ENCODE measurements around the gene CHCHD3. TPM values are rescaled to one million over a fixed set of nuclear protein-coding genes. Genes with fewer than 3 reads are reported as not detected.
A peak's percentile ranks its signal among the peaks of the same experiment; 100 is the strongest.

CHCHD3 gene
- polyA plus RNA-seq, 3 donors = 30.5 to 56.7 (median 48.8) TPM

DNA sequence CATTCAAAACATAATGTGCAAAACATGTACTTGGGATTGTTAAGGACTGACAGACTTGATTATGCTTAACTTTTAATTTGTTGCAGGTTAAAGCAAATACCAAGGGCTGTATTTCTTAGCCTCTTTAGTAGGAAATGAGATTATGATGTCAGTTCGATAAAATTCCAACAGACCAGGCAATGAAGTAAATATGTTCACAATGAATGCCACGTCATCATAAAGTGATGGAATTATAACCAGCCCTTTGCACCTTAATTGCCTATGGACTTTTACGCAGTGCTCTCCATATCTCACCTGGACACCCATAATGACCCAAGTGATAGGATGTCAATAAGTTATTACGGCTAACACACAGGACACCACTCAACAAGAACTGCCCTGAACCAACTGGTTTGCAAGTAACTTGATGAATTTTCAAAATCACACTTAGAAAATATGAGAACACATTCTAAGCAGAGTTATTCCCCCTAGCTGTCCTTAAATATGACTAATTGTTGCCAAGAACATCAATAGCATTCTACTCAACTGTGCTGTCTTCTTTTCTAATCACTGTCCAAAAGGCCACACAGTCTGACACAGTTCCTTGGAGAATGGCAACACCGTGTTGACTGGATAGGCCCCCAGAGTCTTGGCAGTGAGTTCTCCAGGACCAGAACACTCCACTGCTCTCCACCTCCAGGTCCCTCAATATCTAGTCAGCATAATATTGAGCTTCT lies 115.0 kb downstream of the CHCHD3 start:
- no peaks in the 10 kb centered on the region for H3K79me2 ChIP-seq (ENCODE audit: insufficient read depth, low read length)
- Mint-ChIP-seq H3K27me3 (ENCODE audit: low read depth in 3 of 3) (no peaks in the 10 kb centered on the region), H3K36me3 (peaks cover 3 to 12% of the 10 kb centered on the region in 2 donors), H3K4me1 (peaks cover 35% of the 10 kb centered on the region), H3K27ac (peak overlapping the region in 1 of 7 donors; percentile 61), H3K4me3 (no peak overlapping the region), H3K9me3 (no peaks in the 10 kb centered on the region)
- 100% methylated on average over 1 of the region's 5 CpGs for WGBS (ENCODE audit: insufficient coverage)
- H4K20me1 ChIP-seq (ENCODE audit: insufficient read depth, low read length) = no peaks in the 10 kb centered on the region
- no peak overlapping the region for H2AFZ ChIP-seq (ENCODE audit: insufficient read depth, low read depth, low read length, poor library complexity, severe bottlenecking)
- DNase-seq = no peak
- TF ChIP-seq, protein P1, sequence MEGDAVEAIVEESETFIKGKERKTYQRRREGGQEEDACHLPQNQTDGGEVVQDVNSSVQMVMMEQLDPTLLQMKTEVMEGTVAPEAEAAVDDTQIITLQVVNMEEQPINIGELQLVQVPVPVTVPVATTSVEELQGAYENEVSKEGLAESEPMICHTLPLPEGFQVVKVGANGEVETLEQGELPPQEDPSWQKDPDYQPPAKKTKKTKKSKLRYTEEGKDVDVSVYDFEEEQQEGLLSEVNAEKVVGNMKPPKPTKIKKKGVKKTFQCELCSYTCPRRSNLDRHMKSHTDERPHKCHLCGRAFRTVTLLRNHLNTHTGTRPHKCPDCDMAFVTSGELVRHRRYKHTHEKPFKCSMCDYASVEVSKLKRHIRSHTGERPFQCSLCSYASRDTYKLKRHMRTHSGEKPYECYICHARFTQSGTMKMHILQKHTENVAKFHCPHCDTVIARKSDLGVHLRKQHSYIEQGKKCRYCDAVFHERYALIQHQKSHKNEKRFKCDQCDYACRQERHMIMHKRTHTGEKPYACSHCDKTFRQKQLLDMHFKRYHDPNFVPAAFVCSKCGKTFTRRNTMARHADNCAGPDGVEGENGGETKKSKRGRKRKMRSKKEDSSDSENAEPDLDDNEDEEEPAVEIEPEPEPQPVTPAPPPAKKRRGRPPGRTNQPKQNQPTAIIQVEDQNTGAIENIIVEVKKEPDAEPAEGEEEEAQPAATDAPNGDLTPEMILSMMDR (IDR thresholded peaks at IDR 0.05) = no peak
- intact Hi-C loops (cut with micrococcal nuclease) = no loop called here
- H3K4me3 ChIP-seq (replicated peaks in 1 of 3; ENCODE audit: low read depth in 2 of 3, low read length in 3 of 3) = no peak overlapping the region
- no peak overlapping the region for H3K4me2 ChIP-seq (replicated peaks; ENCODE audit: extremely low read depth, low read length, poor library complexity, severe bottlenecking)
- H3K36me3 ChIP-seq (replicated peaks in 1 of 2; ENCODE audit: control insufficient read depth in 1 of 2, insufficient read depth in 2 of 2, low read length in 2 of 2) = no peaks in the 10 kb centered on the region
- no peak overlapping the region for H3K9ac ChIP-seq (ENCODE audit: insufficient read depth, low read length, poor library complexity, severe bottlenecking)
- H3K9me3 ChIP-seq (replicated peaks in 1 of 2; ENCODE audit: control insufficient read depth in 1 of 2, insufficient read depth in 1 of 2, low read length in 2 of 2) = no peaks in the 10 kb centered on the region
- no peaks in the 10 kb centered on the region for H3K27me3 ChIP-seq (ENCODE audit: control insufficient read depth in 2 of 2, insufficient read depth in 2 of 2, low read length in 2 of 2)
- H3K4me1 ChIP-seq (ENCODE audit: control insufficient read depth in 1 of 2, insufficient read depth in 2 of 2, low read length in 2 of 2) = peaks cover 6 to 8% of the 10 kb centered on the region in 2 donors
- H3K27ac ChIP-seq (ENCODE audit: low read depth in 1 of 2, low read length in 2 of 2) = no peak overlapping the region

DNA sequence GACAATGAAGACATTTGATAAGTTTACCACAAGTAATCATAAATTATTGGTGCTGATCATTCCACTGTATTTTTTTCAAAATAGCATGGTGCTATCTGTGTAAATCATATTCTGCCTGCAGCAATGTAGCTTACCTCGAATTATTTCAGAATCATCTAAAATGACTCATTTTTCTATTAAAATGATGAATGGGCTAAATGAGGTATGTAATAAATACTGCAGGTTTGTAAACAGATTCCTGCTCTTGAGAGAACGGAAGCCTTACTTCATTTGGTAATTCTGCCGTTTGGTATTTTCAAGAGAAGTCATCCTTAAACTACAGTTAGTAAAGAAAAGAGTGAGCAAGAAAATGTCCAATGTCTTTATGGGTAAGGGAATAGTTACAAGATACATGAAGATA lies 115.9 kb downstream of the CHCHD3 start:
- no peaks in the 10 kb centered on the region for H3K36me3 ChIP-seq (replicated peaks in 1 of 2; ENCODE audit: control insufficient read depth in 1 of 2, insufficient read depth in 2 of 2, low read length in 2 of 2)
- H3K36me3 Mint-ChIP-seq = peaks cover 5 to 6% of the 10 kb centered on the region in 2 donors
- H3K9me3 Mint-ChIP-seq = no peaks in the 10 kb centered on the region
- no peak overlapping the region for H2AFZ ChIP-seq (ENCODE audit: insufficient read depth, low read depth, low read length, poor library complexity, severe bottlenecking)
- H3K4me3 ChIP-seq (replicated peaks in 1 of 3; ENCODE audit: low read depth in 2 of 3, low read length in 3 of 3) = no peak overlapping the region
- H3K27ac ChIP-seq (ENCODE audit: low read depth in 1 of 2, low read length in 2 of 2) = no peak overlapping the region
- H4K20me1 ChIP-seq (ENCODE audit: insufficient read depth, low read length) = no peaks in the 10 kb centered on the region
- H3K27me3 Mint-ChIP-seq (ENCODE audit: low read depth in 3 of 3) = no peaks in the 10 kb centered on the region
- no peaks in the 10 kb centered on the region for H3K27me3 ChIP-seq (ENCODE audit: control insufficient read depth in 2 of 2, insufficient read depth in 2 of 2, low read length in 2 of 2)
- no peak overlapping the region for H3K4me3 Mint-ChIP-seq
- H3K9ac ChIP-seq (ENCODE audit: insufficient read depth, low read length, poor library complexity, severe bottlenecking) = no peak overlapping the region
- no peak overlapping the region for H3K27ac Mint-ChIP-seq
- H3K9me3 ChIP-seq (replicated peaks in 1 of 2; ENCODE audit: control insufficient read depth in 1 of 2, insufficient read depth in 1 of 2, low read length in 2 of 2) = no peaks in the 10 kb centered on the region
- peaks cover 6 to 8% of the 10 kb centered on the region in 2 donors for H3K4me1 ChIP-seq (ENCODE audit: control insufficient read depth in 1 of 2, insufficient read depth in 2 of 2, low read length in 2 of 2)
- no CpG with 5 or more reads among the region's 3 CpGs for WGBS (ENCODE audit: insufficient coverage)
- H3K4me2 ChIP-seq (replicated peaks; ENCODE audit: extremely low read depth, low read length, poor library complexity, severe bottlenecking) = no peak overlapping the region
- H3K79me2 ChIP-seq (ENCODE audit: insufficient read depth, low read length) = no peaks in the 10 kb centered on the region
- H3K4me1 Mint-ChIP-seq = peaks cover 35% of the 10 kb centered on the region
- no peak for DNase-seq
- intact Hi-C loops (cut with micrococcal nuclease) = no loop called here
- TF ChIP-seq, protein P1 (IDR thresholded peaks at IDR 0.05) = no peak
